Esophagus squamous epithelium (tissue), 5 donors: ENCODE measurements around the gene ATP1A1. TPM values are rescaled to one million over a fixed set of nuclear protein-coding genes. Genes with fewer than 3 reads are reported as not detected.

Experiments used
- DNase-seq: peaks from one replicate; lab custom pipeline; 2025; lab: John Stamatoyannopoulos, UW
- H3K27ac ChIP-seq, 4 donors: fragments of 200-600 bp; sonication (generic); one replicate each; pipeline ENCODE4 v1.5.1; 2016 to 2019; ENCODE audit warnings: mild to moderate bottlenecking in 1 of 4
- H3K27me3 ChIP-seq, 4 donors: fragments of 200-600 bp; sonication (generic); 1 replicate in 3 of 4; 2 replicates in 1 of 4; pipeline versions ENCODE4 v1.5.1 to v1.6.0; 2017 to 2021; ENCODE audit warnings: antibody characterized with exemption in 1 of 4
- H3K36me3 ChIP-seq, 3 donors: fragments of 200-600 bp; sonication (generic); one replicate each; pipeline ENCODE4 v1.5.1; 2016 to 2019
- H3K4me1 ChIP-seq, 3 donors: fragments of 200-600 bp; sonication (generic); one replicate each; pipeline ENCODE4 v1.5.1; 2017 to 2019
- H3K4me3 ChIP-seq, 4 donors: fragments of 200-600 bp; sonication (generic); 1 replicate in 3 of 4; 2 replicates in 1 of 4; pipeline ENCODE4 v1.5.1; 2016 to 2019; ENCODE audit warnings: mild to moderate bottlenecking in 2 of 4, moderate library complexity in 1 of 4
- H3K9me3 ChIP-seq, 3 donors: fragments of 200-600 bp; sonication (generic); one replicate each; pipeline ENCODE4 v1.5.1; 2016 to 2019
- CTCF ChIP-seq, 6 experiments: fragments of 450-650 bp in 4 of 6; fragments of 200-600 bp in 2 of 6; sonication (generic) in 2 of 6; IDR thresholded peaks; one replicate each; pipeline ENCODE4 v1.5.1; 2016 to 2019; ENCODE audit warnings: antibody characterized with exemption in 6 of 6, mild to moderate bottlenecking in 4 of 6, moderate library complexity in 4 of 6
- POLR2A ChIP-seq, 4 donors: fragments of 450-650 bp; IDR thresholded peaks; one replicate each; pipeline ENCODE4 v1.6.1; 2017; ENCODE audit warnings: antibody characterized with exemption in 4 of 4, mild to moderate bottlenecking in 4 of 4, moderate library complexity in 3 of 4
- WGBS, 2 donors: methylation state at CpG; one replicate each; pipeline ENCODE4 v1.1.5; 2018; 5-methylcytosine and 5-hydroxymethylcytosine counted together
- intact Hi-C: fragments of 100-400 bp; cut with DNase I; formaldehyde crosslinking; loops from one replicate; pipeline ENCODE4 v1.15.0; 2022
- total RNA-seq, 4 donors: library from RNA; depleted of rRNA; stranded (reverse); fragments of >200 nt; gene quantifications; one replicate each; pipeline ENCODE4 v1.1.0, GENCODE V29; 2016
- donor health status: DM: yes; HTN: yes; CAD: no.

Gene ATP1A1
- total RNA-seq, 4 donors from 2014 or later = 310 to 443 (median 391) TPM

GRCh38 chr1:116424863-116425262 lies 51.8 kb downstream of the ATP1A1 start:
- Histone ChIP-seq H3K4me1 (peaks cover 0 to 6% (median 0%) of the 10 kb centered on the region in 3 donors), H3K4me3 (no peak overlapping the region), H3K36me3 (no peaks in the 10 kb centered on the region), H3K27ac (no peak overlapping the region), H3K27me3 (no peaks in the 10 kb centered on the region), H3K9me3 (no peaks in the 10 kb centered on the region)
- no peak for DNase-seq
- intact Hi-C loops = loop anchor here (10.0 kb wide), 1 partner anchor 50 kb away; no protein-coding TSS in a partner anchor
- 73 to 78% methylated on average over 1 of the region's 1 CpG for WGBS, 2 donors
- no peak for TF ChIP-seq POLR2A (IDR thresholded peaks at IDR 0.05)
- TF ChIP-seq CTCF (IDR thresholded peaks at IDR 0.05) = no peak

- H3K36me3 ChIP-seq = no peaks in the 10 kb centered on the region
- H3K27ac ChIP-seq = no peak overlapping the region
- WGBS, 2 donors = 40% methylated on average over 1 of the region's 5 CpGs; no CpG with 5 or more reads in 1 of the 2 donors
- no peak overlapping the region for H3K4me3 ChIP-seq
- peaks cover 0 to 6% (median 0%) of the 10 kb centered on the region in 3 donors for H3K4me1 ChIP-seq
- no peak for DNase-seq
- no peak for TF ChIP-seq POLR2A (IDR thresholded peaks at IDR 0.05)
- TF ChIP-seq CTCF (IDR thresholded peaks at IDR 0.05) = no peak
- no peaks in the 10 kb centered on the region for H3K9me3 ChIP-seq
- intact Hi-C loops = loop anchor here (10.0 kb wide), 1 partner anchor 49 kb away; no protein-coding TSS in a partner anchor
- no peaks in the 10 kb centered on the region for H3K27me3 ChIP-seq
Observed at GRCh38 chr1:116425987-116426386, 52.9 kb downstream of the ATP1A1 start.

- no peaks in the 10 kb centered on the region for H3K36me3 ChIP-seq
- no peaks in the 10 kb centered on the region for H3K27me3 ChIP-seq
- peaks cover 0 to 6% (median 0%) of the 10 kb centered on the region in 3 donors for H3K4me1 ChIP-seq
- no peak overlapping the region for H3K27ac ChIP-seq
- no peak for DNase-seq
- H3K4me3 ChIP-seq = no peak overlapping the region
- WGBS, 2 donors = 50 to 72% methylated on average over 2 to 4 of the region's 9 CpGs
- TF ChIP-seq POLR2A (IDR thresholded peaks at IDR 0.05) = no peak
- no peak for TF ChIP-seq CTCF (IDR thresholded peaks at IDR 0.05)
- H3K9me3 ChIP-seq = no peaks in the 10 kb centered on the region
- intact Hi-C loops = loop anchor here (10.0 kb wide), 1 partner anchor 48 kb away; no protein-coding TSS in a partner anchor
Observed at GRCh38 chr1:116426401-116426800, 53.4 kb downstream of the ATP1A1 start.

- TF ChIP-seq POLR2A (IDR thresholded peaks at IDR 0.05) (no peak), CTCF (IDR thresholded peaks at IDR 0.05) (no peak)
- intact Hi-C loops = loop anchor here (10.0 kb wide), 1 partner anchor 46 kb away; no protein-coding TSS in a partner anchor
- peaks cover 0 to 6% (median 0%) of the 10 kb centered on the region in 3 donors for H3K4me1 ChIP-seq
Observed at GRCh38 chr1:116428576-116428975, 55.5 kb downstream of the ATP1A1 start.

GRCh38 chr1:116429821-116430374 lies 56.9 kb downstream of the ATP1A1 start:
- Histone ChIP-seq H3K27me3 (no peaks in the 10 kb centered on the region), H3K4me1 (peaks cover 0 to 6% (median 0%) of the 10 kb centered on the region in 3 donors), H3K9me3 (peaks cover 0 to 4% (median 0%) of the 10 kb centered on the region in 3 donors), H3K27ac (no peak overlapping the region), H3K4me3 (no peak overlapping the region), H3K36me3 (no peaks in the 10 kb centered on the region)
- DNase-seq = no peak
- 81 to 100% methylated on average over 2 of the region's 2 CpGs for WGBS, 2 donors
- intact Hi-C loops = loop anchor here (10.0 kb wide), 1 partner anchor 45 kb away; no protein-coding TSS in a partner anchor
- TF ChIP-seq CTCF (IDR thresholded peaks at IDR 0.05) (no peak), POLR2A (IDR thresholded peaks at IDR 0.05) (no peak)

More at GRCh38 chr1:116428576-116428975, 55.5 kb downstream of the ATP1A1 start:
- DNase-seq = no peak
- Histone ChIP-seq H3K27ac (no peak overlapping the region), H3K36me3 (no peaks in the 10 kb centered on the region), H3K4me3 (no peak overlapping the region), H3K9me3 (no peaks in the 10 kb centered on the region), H3K27me3 (no peaks in the 10 kb centered on the region)
- 82 to 89% methylated on average over 6 of the region's 6 CpGs for WGBS, 2 donors
